GM21825 (cell line): ENCODE measurements around the gene DHX36.

Experiments used
- ATAC-seq: cut with Tn5 transposase; IDR thresholded peaks from one replicate; pipeline ENCODE4 v1.9.1; 2021; ENCODE audit warnings: mild to moderate bottlenecking, moderate library complexity; ENCODE audit not compliant: unreplicated experiment

The DHX36 gene

DNA sequence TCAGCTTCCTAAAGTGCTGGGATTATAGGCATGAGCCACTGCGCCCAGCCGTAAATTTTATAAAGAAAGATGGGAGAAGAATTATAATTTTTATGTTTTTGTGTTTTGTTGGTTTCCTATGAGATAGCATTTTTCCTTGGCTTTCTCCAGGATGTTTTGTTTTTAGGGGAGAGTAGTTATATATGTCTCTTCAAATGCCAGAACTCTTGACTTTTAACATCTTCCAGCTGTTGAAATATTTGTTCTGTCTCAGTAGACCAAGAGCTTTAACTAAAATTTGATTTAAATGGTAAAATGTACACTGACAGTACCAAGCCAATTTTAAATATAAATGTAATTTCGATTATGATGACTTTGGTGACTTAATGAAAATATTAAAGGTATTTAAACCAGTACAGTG is 96.8 kb downstream of the DHX36 start:
- no peak for ATAC-seq

DNA sequence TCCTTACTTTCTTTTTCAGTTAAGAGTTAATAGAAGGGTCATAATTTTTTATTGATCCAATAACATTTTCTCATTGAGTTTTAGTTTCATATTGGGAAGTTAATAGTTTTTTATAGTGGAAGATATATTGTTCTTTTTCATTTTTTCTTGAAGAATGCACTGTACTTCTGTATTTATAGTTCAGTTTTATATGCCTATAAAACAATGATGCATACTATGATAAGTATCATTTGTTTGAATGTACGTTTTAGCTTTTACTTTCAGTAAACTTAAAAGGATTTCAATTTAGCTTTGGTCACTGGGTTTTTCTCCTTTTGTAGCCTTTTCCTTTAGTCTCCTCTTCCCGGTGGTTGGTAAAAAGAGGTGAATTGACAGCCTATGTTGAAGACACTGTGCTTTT is 98.8 kb downstream of the DHX36 start:
- no peak for ATAC-seq

DNA sequence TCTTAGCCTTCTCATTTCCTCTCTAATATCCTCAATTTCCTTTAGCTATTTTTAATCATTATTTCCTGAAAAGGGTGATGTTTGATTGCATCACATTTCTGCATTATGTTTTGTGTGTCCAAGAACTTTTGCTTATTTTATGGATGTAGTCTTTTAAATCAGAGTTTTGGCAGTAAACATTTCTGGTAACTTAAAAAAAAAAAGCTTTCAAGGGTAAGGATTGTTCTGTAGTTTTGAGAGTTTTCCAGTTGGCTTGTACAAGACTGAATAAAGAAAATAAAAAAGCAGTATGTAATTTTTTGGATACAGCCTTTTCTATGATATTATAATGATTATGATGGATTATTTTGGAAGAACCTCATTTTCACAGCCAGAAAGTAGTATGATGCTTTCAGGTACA is 99.4 kb downstream of the DHX36 start:
- ATAC-seq = no peak

DNA sequence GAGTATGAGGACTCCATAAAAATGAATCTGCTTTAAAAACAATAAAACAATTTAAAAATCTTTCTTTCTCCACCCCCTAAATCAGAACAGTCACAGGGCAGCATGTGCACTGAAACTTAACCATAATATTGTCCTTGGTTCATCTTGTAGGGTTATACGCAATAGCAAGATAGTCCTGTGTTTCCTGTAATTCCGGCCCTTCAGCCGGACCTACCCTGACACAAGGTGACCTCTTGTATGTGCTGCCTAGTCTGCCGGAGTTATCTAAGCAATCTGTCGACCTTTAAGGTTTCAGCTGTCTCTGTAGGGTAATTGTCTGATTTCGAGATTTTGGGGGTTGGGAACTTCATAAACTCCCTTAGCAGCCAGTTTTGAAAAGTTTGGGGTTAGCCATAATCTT is 99.9 kb downstream of the DHX36 start:
- no peak for ATAC-seq

DNA sequence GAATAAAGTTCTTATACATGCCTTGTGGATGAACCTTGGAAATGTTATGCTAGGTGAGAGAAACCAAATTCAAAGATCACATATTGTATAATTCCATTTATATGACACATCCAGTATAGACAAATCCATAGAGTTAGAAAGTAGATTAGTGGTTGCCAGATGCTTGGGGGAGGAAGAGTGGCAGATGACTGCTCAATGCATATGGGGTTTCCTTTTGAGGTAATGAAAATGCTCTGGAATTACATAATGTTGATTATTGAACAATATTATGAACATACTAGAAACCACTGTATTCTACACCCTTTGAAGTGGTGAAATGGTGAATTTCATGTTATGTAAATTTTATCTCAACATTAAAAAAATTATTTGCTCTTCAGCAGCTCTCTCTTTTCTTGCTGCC is 100.8 kb downstream of the DHX36 start:
- ATAC-seq = no peak
